GM12874 (cell line): ENCODE results near the gene LYST.

ENCODE experiments used
- CTCF ChIP-seq: IDR thresholded peaks from 2 replicates; pipeline ENCODE4 v1.5.1; 2011; ENCODE audit warnings: low read depth, mild to moderate bottlenecking, control low read depth, low read length, moderate library complexity; ENCODE audit not compliant: insufficient read depth

LYST gene

GRCh38 chr1:235721982-235722381, 144.7 kb downstream of the LYST start:
- no peak for TF ChIP-seq CTCF

- TF ChIP-seq CTCF: no peak
Observed at GRCh38 chr1:235720544-235720943, 146.2 kb downstream of the LYST start.

GRCh38 chr1:235714205-235714897, 152.4 kb downstream of the LYST start:
- no peak for TF ChIP-seq CTCF

- no peak for TF ChIP-seq CTCF
Observed at GRCh38 chr1:235712812-235713211, 153.9 kb downstream of the LYST start.

GRCh38 chr1:235710687-235711086, 156.0 kb downstream of the LYST start:
- no peak for TF ChIP-seq CTCF

- no peak for TF ChIP-seq CTCF
Observed at GRCh38 chr1:235709018-235709417, 157.7 kb downstream of the LYST start.

GRCh38 chr1:235708390-235708962, 158.2 kb downstream of the LYST start:
- TF ChIP-seq CTCF: no peak

GRCh38 chr1:235703506-235703905, 163.2 kb downstream of the LYST start:
- TF ChIP-seq CTCF: no peak
